GM12801 (cell line): ENCODE data around the gene PARVA.

ENCODE experiments used
- TF ChIP-seq, protein P1 (sequence below): IDR thresholded peaks from one replicate; pipeline ENCODE4 v1.5.1; 2011; ENCODE audit warnings: control low read depth; ENCODE audit not compliant: insufficient read length; ENCODE audit errors: extremely low read depth

The PARVA gene

DNA sequence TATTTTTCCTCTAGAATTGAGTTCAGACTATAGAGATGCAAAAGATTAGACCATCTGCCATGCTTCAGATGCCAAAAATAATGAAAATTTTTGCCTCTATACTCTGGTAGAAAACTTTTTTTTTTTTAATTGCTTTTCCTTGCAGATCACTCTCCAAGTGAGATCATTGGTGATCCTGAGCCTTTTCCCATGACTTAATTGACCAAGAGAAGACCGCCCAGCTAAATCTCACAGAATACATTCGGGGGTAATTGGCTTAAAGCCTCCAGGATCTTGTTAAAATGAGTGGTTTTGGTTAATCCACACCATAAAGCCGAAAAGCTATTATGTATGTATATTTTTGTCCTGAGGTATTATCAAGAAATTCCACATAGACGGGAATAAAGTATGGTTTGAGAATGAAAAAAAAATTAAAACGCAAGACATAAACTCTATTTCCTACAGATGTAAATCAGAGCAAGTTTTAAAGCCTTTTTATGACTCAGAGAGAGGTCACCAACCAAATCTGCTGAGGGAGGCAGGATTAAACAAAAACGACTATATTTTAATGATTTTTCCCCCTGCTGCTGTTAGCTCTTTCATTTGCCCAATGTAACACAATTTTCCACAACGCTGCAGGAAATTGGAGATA, 64.0 kb downstream of the PARVA start:
- TF ChIP-seq, protein P1, sequence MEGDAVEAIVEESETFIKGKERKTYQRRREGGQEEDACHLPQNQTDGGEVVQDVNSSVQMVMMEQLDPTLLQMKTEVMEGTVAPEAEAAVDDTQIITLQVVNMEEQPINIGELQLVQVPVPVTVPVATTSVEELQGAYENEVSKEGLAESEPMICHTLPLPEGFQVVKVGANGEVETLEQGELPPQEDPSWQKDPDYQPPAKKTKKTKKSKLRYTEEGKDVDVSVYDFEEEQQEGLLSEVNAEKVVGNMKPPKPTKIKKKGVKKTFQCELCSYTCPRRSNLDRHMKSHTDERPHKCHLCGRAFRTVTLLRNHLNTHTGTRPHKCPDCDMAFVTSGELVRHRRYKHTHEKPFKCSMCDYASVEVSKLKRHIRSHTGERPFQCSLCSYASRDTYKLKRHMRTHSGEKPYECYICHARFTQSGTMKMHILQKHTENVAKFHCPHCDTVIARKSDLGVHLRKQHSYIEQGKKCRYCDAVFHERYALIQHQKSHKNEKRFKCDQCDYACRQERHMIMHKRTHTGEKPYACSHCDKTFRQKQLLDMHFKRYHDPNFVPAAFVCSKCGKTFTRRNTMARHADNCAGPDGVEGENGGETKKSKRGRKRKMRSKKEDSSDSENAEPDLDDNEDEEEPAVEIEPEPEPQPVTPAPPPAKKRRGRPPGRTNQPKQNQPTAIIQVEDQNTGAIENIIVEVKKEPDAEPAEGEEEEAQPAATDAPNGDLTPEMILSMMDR, result no peak

GRCh38 chr11:12444601-12445000, 67.2 kb downstream of the PARVA start:
- TF ChIP-seq, protein P1, result no peak

- TF ChIP-seq, protein P1, result no peak
Measured at GRCh38 chr11:12445001-12445400, 67.6 kb downstream of the PARVA start.

DNA sequence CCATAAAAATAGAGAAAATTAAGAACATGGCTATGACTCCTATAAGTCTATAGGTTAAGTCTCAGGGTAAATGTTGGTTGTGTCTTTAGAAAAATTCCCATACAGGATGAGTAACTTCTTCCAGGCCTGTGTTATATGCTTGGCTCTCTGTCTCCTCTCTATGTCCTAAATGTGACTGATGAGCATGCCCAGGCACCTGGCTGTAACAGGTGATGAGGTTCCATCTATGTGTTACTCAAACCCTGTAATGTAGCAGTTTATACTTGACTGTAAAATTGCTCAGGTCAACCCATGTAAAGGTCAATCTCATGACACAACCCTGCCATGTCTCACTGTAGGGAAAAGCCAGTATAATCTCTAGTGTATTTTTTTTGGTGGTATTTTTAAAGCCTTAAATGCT, 69.5 kb downstream of the PARVA start:
- TF ChIP-seq, protein P1, result no peak

DNA sequence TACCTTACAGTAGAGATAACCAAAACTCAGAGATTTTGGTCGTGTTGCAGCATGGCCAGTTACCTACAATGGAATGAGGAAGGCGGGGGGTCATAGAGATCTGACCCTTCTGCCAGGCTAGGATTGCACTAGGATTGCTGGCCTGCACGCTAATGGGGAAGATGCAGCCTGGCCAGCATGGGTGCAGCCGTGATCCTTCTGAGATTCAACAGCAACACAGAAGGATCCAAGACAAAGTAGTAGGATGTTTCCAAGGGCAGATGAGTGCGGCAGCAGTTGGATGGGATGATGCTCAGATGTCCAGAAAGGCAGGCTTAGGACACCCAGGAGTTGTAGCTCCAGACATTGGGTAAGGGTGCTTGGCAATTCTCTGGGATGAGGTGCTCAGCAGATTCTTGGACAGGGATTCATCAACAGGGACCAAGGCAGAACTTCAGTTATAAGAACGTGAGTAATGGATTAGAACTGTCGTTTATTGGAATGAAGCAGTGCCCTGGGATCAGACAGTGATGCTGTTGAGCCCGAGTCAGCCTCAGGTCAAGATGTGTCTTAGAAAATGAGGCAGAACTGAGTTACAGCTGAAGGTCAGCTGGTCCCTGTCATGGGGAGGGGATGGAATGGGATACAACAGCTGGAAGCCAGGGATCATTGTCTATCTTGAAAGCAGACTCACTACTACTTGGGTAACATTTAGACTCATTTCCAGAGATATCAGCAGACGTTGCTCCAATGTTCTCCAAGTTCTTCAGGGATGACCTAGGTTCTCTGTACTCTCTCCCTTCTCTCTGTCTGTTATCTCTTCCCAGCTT, 71.0 kb downstream of the PARVA start:
- TF ChIP-seq, protein P1, result no peak

DNA sequence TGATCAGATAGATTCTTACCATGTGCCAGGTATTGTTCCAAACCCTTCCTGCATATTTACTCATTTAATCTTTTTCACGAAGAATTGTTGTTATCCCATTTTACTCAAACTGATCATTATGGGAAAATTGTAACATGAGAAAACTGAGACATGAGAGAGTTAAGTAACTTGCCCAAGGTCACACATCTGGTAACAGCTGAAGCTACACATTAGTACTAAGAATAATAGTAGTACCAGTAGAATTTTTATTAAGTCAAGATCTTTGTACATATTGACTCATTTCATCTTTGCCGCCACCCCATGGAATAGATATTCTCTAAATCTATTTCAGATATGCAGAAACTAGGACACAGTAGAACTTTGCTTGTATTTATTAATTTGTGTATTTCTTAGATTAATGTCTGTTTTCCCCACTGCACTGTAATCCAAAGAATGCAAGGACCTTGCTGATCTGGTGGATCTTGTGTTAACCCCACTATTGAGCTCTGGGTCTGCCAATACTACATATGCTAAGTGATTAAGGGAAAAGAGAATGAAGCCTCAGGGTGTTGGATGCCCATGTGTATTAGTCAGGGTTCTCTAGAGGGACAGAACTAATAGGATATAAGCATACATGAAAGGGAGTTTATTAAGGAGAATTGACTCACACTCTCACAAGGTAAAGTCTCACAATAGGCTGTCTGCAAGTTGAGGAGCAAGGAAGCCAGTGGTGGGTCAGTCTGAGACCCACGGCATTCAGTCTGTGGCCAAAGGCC, 72.8 kb downstream of the PARVA start:
- TF ChIP-seq, protein P1, result no peak

DNA sequence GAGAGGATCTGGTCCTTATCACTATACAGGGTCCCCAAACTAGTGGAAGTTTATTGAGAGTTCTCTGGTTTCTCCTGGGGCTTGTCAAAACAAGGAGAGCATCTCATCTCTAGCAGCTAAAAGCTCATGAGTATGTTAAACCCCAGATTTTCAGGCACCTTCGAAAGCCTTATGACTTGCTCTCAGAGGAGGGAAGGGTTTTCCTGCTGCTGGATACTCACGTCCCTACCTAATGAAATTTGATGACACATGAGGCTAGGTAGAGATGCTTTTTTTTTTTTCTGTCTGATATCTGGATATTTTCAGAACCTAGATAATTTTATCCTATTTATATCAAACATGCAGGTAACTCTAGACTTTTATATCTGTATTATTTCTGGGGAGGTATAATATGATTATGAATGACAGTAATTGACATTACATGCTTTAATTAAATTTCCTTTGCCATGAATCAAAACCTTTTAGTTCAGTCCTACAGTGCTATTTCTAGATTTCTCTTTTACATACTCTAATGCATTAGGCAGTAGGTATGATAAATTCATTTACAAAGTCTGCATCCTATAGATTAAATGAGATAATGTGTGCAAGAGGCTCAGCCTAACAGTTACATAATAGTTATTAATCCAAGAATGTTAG, 73.9 kb downstream of the PARVA start:
- TF ChIP-seq, protein P1, result no peak
